WI38 (cell line): Measurements from ENCODE around the gene CABP2.
"Not testable (repeated sequence)": the region's sequence is repeated elsewhere in the genome, so short reads cannot be mapped to it uniquely, and the experiment has no call there.

Source experiments
- H3K4me3 ChIP-seq: 2 replicates; pipeline ENCODE4 v1.5.1; 2011; ENCODE audit warnings: low read depth, mild to moderate bottlenecking, control low read depth, low read length
- CTCF ChIP-seq: IDR thresholded peaks from 2 replicates; pipeline ENCODE4 v1.5.1; 2012; ENCODE audit warnings: low read depth, mild to moderate bottlenecking, control low read depth, low read length

CABP2 gene

GRCh38 chr11:67492069-67492727 is 31.0 kb downstream of the CABP2 start:
- H3K4me3 ChIP-seq, result no peak overlapping the region
- no peak for TF ChIP-seq CTCF

- TF ChIP-seq CTCF, result no peak
- H3K4me3 ChIP-seq, result no peak overlapping the region
Observed at GRCh38 chr11:67491276-67492068, 31.8 kb downstream of the CABP2 start.

GRCh38 chr11:67490727-67491065 is 32.5 kb downstream of the CABP2 start:
- TF ChIP-seq CTCF, result no peak
- H3K4me3 ChIP-seq, result no peak overlapping the region

GRCh38 chr11:67489885-67490726 is 33.1 kb downstream of the CABP2 start:
- H3K4me3 ChIP-seq, result no peak overlapping the region
- no peak for TF ChIP-seq CTCF

- H3K4me3 ChIP-seq, result no peak overlapping the region
- no peak for TF ChIP-seq CTCF
Observed at GRCh38 chr11:67489203-67489884, 33.9 kb downstream of the CABP2 start.

GRCh38 chr11:67486481-67487195 is 36.6 kb downstream of the CABP2 start:
- no peak overlapping the region for H3K4me3 ChIP-seq
- TF ChIP-seq CTCF, result no peak

- H3K4me3 ChIP-seq, result not testable (repeated sequence)
Observed at GRCh38 chr11:67485873-67486361, 37.3 kb downstream of the CABP2 start.
